ENCODE measurements around the gene HMCN2.

Gene HMCN2

GRCh38 chr9:130366072-130366471 is 100.5 kb downstream of the HMCN2 start:
- no peak for DNase-seq (ENCODE audit: low read depth in 2 of 2)

GRCh38 chr9:130366888-130367550 is 101.5 kb downstream of the HMCN2 start:
- DNase-seq (ENCODE audit: low read depth in 2 of 2), result no peak

- DNase-seq (ENCODE audit: low read depth in 2 of 2), result peak; percentile 4 to 8
Observed at GRCh38 chr9:130368631-130369103, 103.1 kb downstream of the HMCN2 start.

GRCh38 chr9:130370226-130370625 is 104.7 kb downstream of the HMCN2 start:
- no peak for DNase-seq (ENCODE audit: low read depth in 2 of 2)

GRCh38 chr9:130371196-130371966 is 105.8 kb downstream of the HMCN2 start:
- DNase-seq (ENCODE audit: low read depth in 2 of 2), result no peak

- no peak for DNase-seq (ENCODE audit: low read depth in 2 of 2)
Observed at GRCh38 chr9:130372057-130372456, 106.5 kb downstream of the HMCN2 start.

GRCh38 chr9:130373679-130374325 is 108.2 kb downstream of the HMCN2 start:
- no peak for DNase-seq (ENCODE audit: low read depth in 2 of 2)

- no peak for DNase-seq (ENCODE audit: low read depth in 2 of 2)
Observed at GRCh38 chr9:130377612-130378011, 112.1 kb downstream of the HMCN2 start.

- DNase-seq (ENCODE audit: low read depth in 2 of 2), result no peak
Observed at GRCh38 chr9:130378875-130379648, 113.5 kb downstream of the HMCN2 start.

GRCh38 chr9:130379649-130379970 is 114.0 kb downstream of the HMCN2 start:
- no peak for DNase-seq (ENCODE audit: low read depth in 2 of 2)

- DNase-seq (ENCODE audit: low read depth in 2 of 2), result no peak
Observed at GRCh38 chr9:130380920-130381469, 115.4 kb downstream of the HMCN2 start.

GRCh38 chr9:130381660-130382059 is 116.1 kb downstream of the HMCN2 start:
- DNase-seq (ENCODE audit: low read depth in 2 of 2), result no peak

GRCh38 chr9:130382096-130382495 is 116.5 kb downstream of the HMCN2 start:
- no peak for DNase-seq (ENCODE audit: low read depth in 2 of 2)

GRCh38 chr9:130382636-130383349 is 117.2 kb downstream of the HMCN2 start:
- no peak for DNase-seq (ENCODE audit: low read depth in 2 of 2)

- DNase-seq (ENCODE audit: low read depth in 2 of 2), result no peak
Observed at GRCh38 chr9:130383350-130383715, 117.8 kb downstream of the HMCN2 start.

GRCh38 chr9:130383979-130384676 is 118.6 kb downstream of the HMCN2 start:
- DNase-seq (ENCODE audit: low read depth in 2 of 2), result no peak

- no peak for DNase-seq (ENCODE audit: low read depth in 2 of 2)
Observed at GRCh38 chr9:130385257-130385656, 119.7 kb downstream of the HMCN2 start.

GRCh38 chr9:130387398-130387797 is 121.8 kb downstream of the HMCN2 start:
- DNase-seq (ENCODE audit: low read depth in 2 of 2), result no peak

GRCh38 chr9:130387905-130388304 is 122.3 kb downstream of the HMCN2 start:
- no peak for DNase-seq (ENCODE audit: low read depth in 2 of 2)

GRCh38 chr9:130390390-130390789 is 124.8 kb downstream of the HMCN2 start:
- DNase-seq (ENCODE audit: low read depth in 2 of 2), result no peak

GRCh38 chr9:130390986-130391385 is 125.4 kb downstream of the HMCN2 start:
- no peak for DNase-seq (ENCODE audit: low read depth in 2 of 2)

Data from stimulated activated CD8-positive, alpha-beta memory T cell treated with anti-CD3 and anti-CD28 coated beads, Interleukin-15, amount 100 ng/mL, for 48 hours (primary cell).